Vagina (tissue), 2 donors: ENCODE data around the gene SUPT4H1.

Source experiments
- CTCF ChIP-seq, 3 experiments: fragments of 450-650 bp in 2 of 3; fragments of 200-600 bp in 1 of 3; sonication (generic) in 1 of 3; IDR thresholded peaks; one replicate each; pipeline ENCODE4 v1.5.1; 2017 to 2019; ENCODE audit warnings: antibody characterized with exemption in 3 of 3, mild to moderate bottlenecking in 2 of 3, moderate library complexity in 2 of 3
- POLR2AphosphoS5 ChIP-seq, 2 donors: sonication (generic); formaldehyde crosslinking; IDR thresholded peaks; one replicate each; pipeline ENCODE4 v1.9.0; 2017; ENCODE audit warnings: antibody characterized with exemption in 2 of 2, mild to moderate bottlenecking in 2 of 2, low read depth in 1 of 2; ENCODE audit not compliant: insufficient read depth in 1 of 2

- TF ChIP-seq CTCF (IDR thresholded peaks at IDR 0.05) (no peak), POLR2AphosphoS5 (IDR thresholded peaks at IDR 0.05; ENCODE audit: insufficient read depth in 1 of 2, low read depth in 1 of 2) (no peak)
Observed at GRCh38 chr17:58364270-58364942, 12.4 kb upstream of the SUPT4H1 start.
